ENCODE results near the gene POU3F1.

DNA sequence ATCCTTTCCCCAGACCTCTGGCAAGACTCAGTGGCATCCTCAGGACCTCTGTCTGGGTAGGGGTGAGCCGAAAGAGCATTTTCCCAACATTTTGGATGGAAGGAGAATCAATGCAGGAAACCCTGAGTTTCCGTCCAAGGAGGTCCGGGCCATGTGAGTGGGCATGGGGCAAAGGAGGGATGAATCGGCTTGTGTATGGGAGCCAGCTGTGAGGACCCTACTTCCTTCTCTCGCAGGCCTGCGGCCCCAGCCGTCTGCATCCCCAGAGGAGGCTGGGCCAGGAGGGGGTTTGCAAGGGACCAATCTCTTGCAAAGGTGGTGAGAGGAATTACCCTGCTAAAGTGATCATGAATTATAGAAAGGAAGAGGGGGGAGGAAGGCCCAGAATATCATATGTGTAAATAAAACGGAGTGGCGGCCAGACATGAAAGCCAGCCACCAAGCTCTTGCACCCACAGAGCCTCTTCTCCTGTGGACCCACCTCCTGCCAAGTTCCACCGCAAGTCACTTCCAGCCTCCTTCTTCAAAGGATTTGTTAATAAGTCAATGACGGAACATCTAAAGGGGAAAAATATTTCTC, 48.2 kb upstream of the POU3F1 start:
- TF ChIP-seq, protein P1, sequence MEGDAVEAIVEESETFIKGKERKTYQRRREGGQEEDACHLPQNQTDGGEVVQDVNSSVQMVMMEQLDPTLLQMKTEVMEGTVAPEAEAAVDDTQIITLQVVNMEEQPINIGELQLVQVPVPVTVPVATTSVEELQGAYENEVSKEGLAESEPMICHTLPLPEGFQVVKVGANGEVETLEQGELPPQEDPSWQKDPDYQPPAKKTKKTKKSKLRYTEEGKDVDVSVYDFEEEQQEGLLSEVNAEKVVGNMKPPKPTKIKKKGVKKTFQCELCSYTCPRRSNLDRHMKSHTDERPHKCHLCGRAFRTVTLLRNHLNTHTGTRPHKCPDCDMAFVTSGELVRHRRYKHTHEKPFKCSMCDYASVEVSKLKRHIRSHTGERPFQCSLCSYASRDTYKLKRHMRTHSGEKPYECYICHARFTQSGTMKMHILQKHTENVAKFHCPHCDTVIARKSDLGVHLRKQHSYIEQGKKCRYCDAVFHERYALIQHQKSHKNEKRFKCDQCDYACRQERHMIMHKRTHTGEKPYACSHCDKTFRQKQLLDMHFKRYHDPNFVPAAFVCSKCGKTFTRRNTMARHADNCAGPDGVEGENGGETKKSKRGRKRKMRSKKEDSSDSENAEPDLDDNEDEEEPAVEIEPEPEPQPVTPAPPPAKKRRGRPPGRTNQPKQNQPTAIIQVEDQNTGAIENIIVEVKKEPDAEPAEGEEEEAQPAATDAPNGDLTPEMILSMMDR (IDR thresholded peaks at IDR 0.05), result no peak
- TF ChIP-seq POLR2A (IDR thresholded peaks at IDR 0.05) (no peak), POLR2AphosphoS5 (IDR thresholded peaks at IDR 0.05) (no peak)
